ENCODE measurements around the gene TMED5. TPM values are rescaled to one million over a fixed set of nuclear protein-coding genes. Genes with fewer than 3 reads are reported as not detected.

The TMED5 gene
- total and polyA plus RNA-seq, 2 of the 4 experiments (the other 2 are of a cell fraction) = 20.1 to 38.1 TPM

GRCh38 chr1:93199150-93199549 lies 18.9 kb upstream of the TMED5 start:
- no peak overlapping the region for H3K4me3 ChIP-seq (ENCODE audit: insufficient read depth, low read depth, low read length)
- H4K91ac ChIP-seq (ENCODE audit: insufficient read depth, low read depth, low read length) = no peak overlapping the region
- no peak overlapping the region for H2BK15ac ChIP-seq (ENCODE audit: low read depth, low read length)
- ChIA-PET POLR2A (ENCODE audit: unreplicated experiment) (no interaction called here), CTCF (no interaction called here)
- no peak overlapping the region for H2BK20ac ChIP-seq (ENCODE audit: low read depth, low read length)
- H3K18ac ChIP-seq (ENCODE audit: low read depth, low read length) = no peak overlapping the region
- peaks cover 3 to 4% of the 10 kb centered on the region in 2 experiments; a peak in 2 of 4 replicates for H3K79me1 ChIP-seq (ENCODE audit: low read depth in 1 of 2, low read length in 2 of 2)
- no peak overlapping the region for H2AK5ac ChIP-seq (ENCODE audit: low read depth, low read length)
- TF ChIP-seq USF2 (IDR thresholded peaks at IDR 0.05; ENCODE audit: low read depth, low read length) = no peak
- no peak for TF ChIP-seq POLR2A (IDR thresholded peaks at IDR 0.05; ENCODE audit: low read depth, low read length)
- TF ChIP-seq NFE2L2 (IDR thresholded peaks at IDR 0.05; ENCODE audit: low read depth, low read length) = no peak
- no peak for TF ChIP-seq MAFK (IDR thresholded peaks at IDR 0.05; ENCODE audit: low read depth, low read length)
- no peak for TF ChIP-seq FOS (IDR thresholded peaks at IDR 0.05; ENCODE audit: low read depth, low read length)
- no peak for TF ChIP-seq RCOR1 (IDR thresholded peaks at IDR 0.05; ENCODE audit: insufficient replicate concordance, low read length)
- no peak for TF ChIP-seq MAZ (IDR thresholded peaks at IDR 0.05; ENCODE audit: borderline replicate concordance, low read depth, low read length)
- TF ChIP-seq BHLHE40 (IDR thresholded peaks at IDR 0.05; ENCODE audit: low read depth, low read length) = no peak
- no peak for TF ChIP-seq RAD21 (IDR thresholded peaks at IDR 0.05; ENCODE audit: low read length)
- TF ChIP-seq CHD1 (IDR thresholded peaks at IDR 0.05; ENCODE audit: low read depth, low read length) = no peak
- no peak for TF ChIP-seq ELK1 (IDR thresholded peaks at IDR 0.05; ENCODE audit: borderline replicate concordance, low read depth, low read length)
- no peak for TF ChIP-seq MXI1 (IDR thresholded peaks at IDR 0.05; ENCODE audit: borderline replicate concordance, low read depth, low read length)
- no peak for TF ChIP-seq CEBPB (IDR thresholded peaks at IDR 0.05; ENCODE audit: low read depth, low read length)
- TF ChIP-seq CTCF (conservative IDR thresholded peaks at IDR 0.05; ENCODE audit: low read depth, low read length) = no peak
- no peak for TF ChIP-seq SMC3 (IDR thresholded peaks at IDR 0.05; ENCODE audit: low read depth, low read length)
- TF ChIP-seq RFX5 (IDR thresholded peaks at IDR 0.05; ENCODE audit: low read depth, low read length) = no peak
- WGBS, 2 experiments (ENCODE audit: extremely low coverage in 2 of 2, insufficient read length in 1 of 2) = 93% methylated on average over 2 of the region's 9 CpGs; no CpG with 5 or more reads in 1 of the 2 experiments
- no peak overlapping the region for H4K8ac ChIP-seq (ENCODE audit: low read depth in 2 of 2, low read length in 2 of 2)
- no peak overlapping the region for H4K5ac ChIP-seq (ENCODE audit: low read depth, low read length)
- H4K20me1 ChIP-seq (ENCODE audit: insufficient read depth, low read length) = no peaks in the 10 kb centered on the region
- no peak overlapping the region for H3K4ac ChIP-seq (ENCODE audit: low read depth, low read length)
- no peak for DNase-seq
- no TSS peak for BruUV-seq (replicated peaks)
- no peak overlapping the region for H2BK120ac ChIP-seq (ENCODE audit: low read depth, low read length)
- in situ Hi-C loops (cut with MboI; ENCODE audit: low sequenced_read_pairs) (no loop called here), intact Hi-C loops (cut with micrococcal nuclease) (no loop called here), dilution Hi-C loops (cut with HindIII; ENCODE audit: low sequenced_read_pairs, unreplicated experiment) (no loop called here)
- H3K36me3 ChIP-seq (ENCODE audit: control insufficient read depth, insufficient read depth, low read length) = peaks cover 6% of the 10 kb centered on the region
- no peak overlapping the region for H3K4me2 ChIP-seq (ENCODE audit: low read depth, low read length)
- no peak overlapping the region for H3K9ac ChIP-seq (ENCODE audit: low read depth, low read length)
- no peak overlapping the region for H2AK9ac ChIP-seq (replicated peaks; ENCODE audit: low read depth, low read length, poor library complexity)
- H3K23ac ChIP-seq (ENCODE audit: low read depth, low read length) = no peak overlapping the region
- no peak overlapping the region for H2BK5ac ChIP-seq (ENCODE audit: low read depth, low read length, poor library complexity, severe bottlenecking)
- H3K14ac ChIP-seq (replicated peaks; ENCODE audit: low read depth, low read length) = no peak overlapping the region
- no peak for ATAC-seq (ENCODE audit: low read depth)
- no peak overlapping the region for H3K27ac ChIP-seq (ENCODE audit: insufficient read depth, low read length)
- H2AFZ ChIP-seq (replicated peaks; ENCODE audit: low read length, poor library complexity) = no peak overlapping the region
- no peaks in the 10 kb centered on the region for H3K27me3 ChIP-seq (ENCODE audit: control insufficient read depth, insufficient read depth, low read length)
- no peak overlapping the region for H3K56ac ChIP-seq (ENCODE audit: extremely low read depth, insufficient read depth, low read length)
- H3K9me1 ChIP-seq (ENCODE audit: insufficient read depth, low read length) = peaks cover 12% of the 10 kb centered on the region
- no peaks in the 10 kb centered on the region for H3K9me3 ChIP-seq (ENCODE audit: control insufficient read depth, insufficient read depth, low read length)
- no peaks in the 10 kb centered on the region; the same call in 1 of the 2 replicates for H3K4me1 ChIP-seq (ENCODE audit: control insufficient read depth, insufficient read depth, low read length)

Data from IMR-90 (cell line).